ENCODE data around the gene PPP1R9A. TPM values are rescaled to one million over a fixed set of nuclear protein-coding genes. Genes with fewer than 3 reads are reported as not detected.

The PPP1R9A gene
- total and polyA plus RNA-seq, 7 experiments from 2014 or later = 0.21 to 1.4 TPM; not detected in 5

GRCh38 chr7:94898340-94898739 is 9.1 kb upstream of the PPP1R9A start:
- Histone ChIP-seq H3K4me3 (ENCODE audit: low read length) (no peak overlapping the region), H3K9me3 (ENCODE audit: control insufficient read depth in 2 of 3, low read length in 3 of 3) (no peaks in the 10 kb centered on the region), H3K27me3 (ENCODE audit: control insufficient read depth in 2 of 2, insufficient read depth in 2 of 2, low read length in 2 of 2) (no peaks in the 10 kb centered on the region), H3K4me1 (ENCODE audit: control insufficient read depth in 2 of 2, insufficient read depth in 2 of 2, low read length in 2 of 2) (no peaks in the 10 kb centered on the region), H3K36me3 (ENCODE audit: control insufficient read depth in 2 of 3, insufficient read depth in 3 of 3, low read length in 3 of 3) (no peaks in the 10 kb centered on the region), H3K27ac (ENCODE audit: low read depth, low read length) (no peak overlapping the region)
- H3K27ac Mint-ChIP-seq = no peak overlapping the region
- H3K4me1 Mint-ChIP-seq = no peaks in the 10 kb centered on the region
- H3K27me3 Mint-ChIP-seq = peaks cover 0 to 5% (median 4%) of the 10 kb centered on the region in 5 donors
- no peak overlapping the region for H3K4me3 Mint-ChIP-seq
- peaks cover 0 to 5% (median 0%) of the 10 kb centered on the region in 11 donors for H3K9me3 Mint-ChIP-seq
- ChIA-PET POLR2A (no interaction called here), CTCF (no interaction called here)
- intact Hi-C loops (cut with micrococcal nuclease) = no loop called here
- DNase-seq = no peak
- ATAC-seq = no peak
- H3K36me3 Mint-ChIP-seq = no peaks in the 10 kb centered on the region

- ChIA-PET CTCF (no interaction called here), POLR2A (no interaction called here)
- peaks cover 0 to 2% (median 0%) of the 10 kb centered on the region in 7 donors for H3K4me1 Mint-ChIP-seq
- intact Hi-C loops (cut with micrococcal nuclease) = no loop called here
- no peaks in the 10 kb centered on the region for H3K36me3 Mint-ChIP-seq
- DNase-seq (no peak), ATAC-seq (no peak)
- H3K9me3 Mint-ChIP-seq = peaks cover 0 to 4% (median 0%) of the 10 kb centered on the region in 11 donors
- Histone ChIP-seq H3K36me3 (ENCODE audit: control insufficient read depth in 2 of 3, insufficient read depth in 3 of 3, low read length in 3 of 3) (no peaks in the 10 kb centered on the region), H3K4me1 (ENCODE audit: control insufficient read depth in 2 of 2, insufficient read depth in 2 of 2, low read length in 2 of 2) (no peaks in the 10 kb centered on the region), H3K4me3 (ENCODE audit: low read length) (no peak overlapping the region), H3K27ac (ENCODE audit: low read depth, low read length) (no peak overlapping the region), H3K27me3 (ENCODE audit: control insufficient read depth in 2 of 2, insufficient read depth in 2 of 2, low read length in 2 of 2) (no peaks in the 10 kb centered on the region), H3K9me3 (ENCODE audit: control insufficient read depth in 2 of 3, low read length in 3 of 3) (no peaks in the 10 kb centered on the region)
- no peak overlapping the region for H3K4me3 Mint-ChIP-seq
- H3K27me3 Mint-ChIP-seq = peaks cover 14 to 26% (median 19%) of the 10 kb centered on the region in 5 donors
- H3K27ac Mint-ChIP-seq = no peak overlapping the region
These were observed 5.4 kb upstream of the PPP1R9A start for GRCh38 chr7:94901981-94902380.

- peaks cover 0 to 12% (median 4%) of the 10 kb centered on the region in 7 donors for H3K4me1 Mint-ChIP-seq
- peaks cover 0 to 4% (median 0%) of the 10 kb centered on the region in 11 donors for H3K9me3 Mint-ChIP-seq
- ChIA-PET CTCF (no interaction called here), POLR2A (no interaction called here)
- H3K4me3 ChIP-seq (ENCODE audit: low read length) = no peak overlapping the region
- no peak overlapping the region for H3K27ac ChIP-seq (ENCODE audit: low read depth, low read length)
- H3K4me3 Mint-ChIP-seq = no peak overlapping the region
- no peak for ATAC-seq
- H3K27ac Mint-ChIP-seq = no peak overlapping the region
- peaks cover 27 to 36% (median 28%) of the 10 kb centered on the region in 5 donors for H3K27me3 Mint-ChIP-seq
- H3K9me3 ChIP-seq (ENCODE audit: control insufficient read depth in 2 of 3, low read length in 3 of 3) = no peaks in the 10 kb centered on the region
- H3K27me3 ChIP-seq (ENCODE audit: control insufficient read depth in 2 of 2, insufficient read depth in 2 of 2, low read length in 2 of 2) = peaks cover 0 to under 1% of the 10 kb centered on the region in 2 donors
- H3K36me3 ChIP-seq (ENCODE audit: control insufficient read depth in 2 of 3, insufficient read depth in 3 of 3, low read length in 3 of 3) = no peaks in the 10 kb centered on the region
- H3K36me3 Mint-ChIP-seq = no peaks in the 10 kb centered on the region
- H3K4me1 ChIP-seq (ENCODE audit: control insufficient read depth in 2 of 2, insufficient read depth in 2 of 2, low read length in 2 of 2) = no peaks in the 10 kb centered on the region
- no peak for DNase-seq
- intact Hi-C loops (cut with micrococcal nuclease) = no loop called here
These were observed 3.4 kb upstream of the PPP1R9A start for GRCh38 chr7:94903971-94904370.

- POLR2A ChIA-PET = no interaction called here
These were observed 2.4 kb upstream of the PPP1R9A start for GRCh38 chr7:94904982-94905381.

GRCh38 chr7:94906065-94906851 is 1.1 kb upstream of the PPP1R9A start:
- Mint-ChIP-seq H3K4me3 (no peak overlapping the region), H3K27me3 (peaks cover 38 to 57% (median 47%) of the 10 kb centered on the region in 5 donors), H3K36me3 (peaks cover 0 to 4% (median 0%) of the 10 kb centered on the region in 5 donors), H3K27ac (no peak overlapping the region), H3K9me3 (peaks cover 0 to 4% (median 0%) of the 10 kb centered on the region in 11 donors), H3K4me1 (peaks cover 0 to 12% (median 4%) of the 10 kb centered on the region in 7 donors)
- no peak overlapping the region for H3K4me3 ChIP-seq (ENCODE audit: low read length)
- CTCF ChIA-PET = no interaction called here
- no peak overlapping the region for H3K27ac ChIP-seq (ENCODE audit: low read depth, low read length)
- no peaks in the 10 kb centered on the region for H3K36me3 ChIP-seq (ENCODE audit: control insufficient read depth in 2 of 3, insufficient read depth in 3 of 3, low read length in 3 of 3)
- intact Hi-C loops (cut with micrococcal nuclease) = no loop called here
- POLR2A ChIA-PET = no interaction called here
- peaks cover 0 to 3% of the 10 kb centered on the region in 2 donors for H3K27me3 ChIP-seq (ENCODE audit: control insufficient read depth in 2 of 2, insufficient read depth in 2 of 2, low read length in 2 of 2)
- ATAC-seq (no peak), DNase-seq (no peak)
- no peaks in the 10 kb centered on the region for H3K4me1 ChIP-seq (ENCODE audit: control insufficient read depth in 2 of 2, insufficient read depth in 2 of 2, low read length in 2 of 2)
- no peaks in the 10 kb centered on the region for H3K9me3 ChIP-seq (ENCODE audit: control insufficient read depth in 2 of 3, low read length in 3 of 3)

More at GRCh38 chr7:94904982-94905381, 2.4 kb upstream of the PPP1R9A start:
- Histone ChIP-seq H3K27ac (ENCODE audit: low read depth, low read length) (no peak overlapping the region), H3K27me3 (ENCODE audit: control insufficient read depth in 2 of 2, insufficient read depth in 2 of 2, low read length in 2 of 2) (peaks cover 0 to 3% of the 10 kb centered on the region in 2 donors), H3K9me3 (ENCODE audit: control insufficient read depth in 2 of 3, low read length in 3 of 3) (no peaks in the 10 kb centered on the region), H3K4me1 (ENCODE audit: control insufficient read depth in 2 of 2, insufficient read depth in 2 of 2, low read length in 2 of 2) (no peaks in the 10 kb centered on the region), H3K4me3 (ENCODE audit: low read length) (no peak overlapping the region), H3K36me3 (ENCODE audit: control insufficient read depth in 2 of 3, insufficient read depth in 3 of 3, low read length in 3 of 3) (no peaks in the 10 kb centered on the region)
- Mint-ChIP-seq H3K9me3 (peaks cover 0 to 4% (median 0%) of the 10 kb centered on the region in 11 donors), H3K36me3 (no peaks in the 10 kb centered on the region), H3K27ac (no peak overlapping the region), H3K4me3 (no peak overlapping the region), H3K4me1 (peaks cover 0 to 12% (median 4%) of the 10 kb centered on the region in 7 donors), H3K27me3 (peaks cover 37 to 46% (median 38%) of the 10 kb centered on the region in 5 donors)
- DNase-seq (no peak), ATAC-seq (no peak)
- CTCF ChIA-PET = no interaction called here
- intact Hi-C loops (cut with micrococcal nuclease) = no loop called here

DNA sequence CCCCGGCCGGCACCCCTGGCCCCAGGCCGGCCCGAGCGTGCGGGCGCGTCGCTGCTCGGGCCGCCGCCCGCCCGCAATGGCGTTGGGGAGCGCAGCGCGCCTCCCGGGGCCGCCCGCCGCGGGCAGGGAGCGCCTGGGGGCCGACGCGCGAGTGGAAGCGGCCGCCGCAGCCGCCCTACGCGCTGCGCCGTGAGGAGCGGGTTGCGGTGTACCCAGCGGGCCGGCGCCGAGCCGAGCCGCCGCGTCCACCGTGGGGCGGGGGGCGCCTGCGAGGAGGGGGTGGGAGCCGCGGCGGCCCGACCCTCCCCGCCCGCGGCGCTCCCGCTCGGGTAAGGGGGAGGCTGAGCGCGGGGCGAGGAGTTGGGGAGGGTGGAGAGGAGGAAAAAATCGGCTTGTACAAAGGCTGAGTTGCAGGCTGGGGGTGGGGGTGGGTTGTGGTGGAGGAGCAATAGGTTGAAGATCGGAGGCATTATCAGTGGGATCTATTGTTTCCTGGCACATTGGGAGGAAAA is 473 bp downstream of the PPP1R9A start:
- peaks cover 40 to 61% (median 56%) of the 10 kb centered on the region in 5 donors for H3K27me3 Mint-ChIP-seq
- H3K27ac ChIP-seq (ENCODE audit: low read depth, low read length) = no peak overlapping the region

More for the DNA sequence above, 473 bp downstream of the PPP1R9A start:
- intact Hi-C loops (cut with micrococcal nuclease) = no loop called here
- Histone ChIP-seq H3K27me3 (ENCODE audit: control insufficient read depth in 2 of 2, insufficient read depth in 2 of 2, low read length in 2 of 2) (peaks cover 0 to 3% of the 10 kb centered on the region in 2 donors), H3K4me3 (ENCODE audit: low read length) (no peak overlapping the region), H3K9me3 (ENCODE audit: control insufficient read depth in 2 of 3, low read length in 3 of 3) (no peaks in the 10 kb centered on the region), H3K4me1 (ENCODE audit: control insufficient read depth in 2 of 2, insufficient read depth in 2 of 2, low read length in 2 of 2) (no peaks in the 10 kb centered on the region), H3K36me3 (ENCODE audit: control insufficient read depth in 2 of 3, insufficient read depth in 3 of 3, low read length in 3 of 3) (no peaks in the 10 kb centered on the region)
- Mint-ChIP-seq H3K4me1 (peaks cover 0 to 12% (median 4%) of the 10 kb centered on the region in 7 donors), H3K36me3 (peaks cover 0 to 4% (median 0%) of the 10 kb centered on the region in 5 donors), H3K4me3 (peak overlapping the region in 7 of 10 donors; percentile 29 to 68 (median 42)), H3K27ac (no peak overlapping the region), H3K9me3 (peaks cover 0 to 2% (median 0%) of the 10 kb centered on the region in 11 donors)
- ChIA-PET CTCF (no interaction called here), POLR2A (no interaction called here)
- ATAC-seq (peak; percentile 51), DNase-seq (no peak)

Measured in naive thymus-derived CD4-positive, alpha-beta T cell (primary cell).